Fibroblast of lung (primary cell): Measurements from ENCODE around the gene PITRM1.

Source experiments
- CTCF ChIP-seq, 2 donors: IDR thresholded peaks in 1 of 2; conservative IDR thresholded peaks in 1 of 2; 1 replicate in 1 of 2; 2 replicates in 1 of 2; pipeline ENCODE4 v1.5.1; 2011 to 2012; ENCODE audit warnings: low read length in 2 of 2, control low read depth in 1 of 2, inconsistent platforms in 1 of 2, low read depth in 1 of 2, mild to moderate bottlenecking in 1 of 2
- EZH2 ChIP-seq: IDR thresholded peaks from 2 replicates; pipeline ENCODE4 v1.5.1; 2012; ENCODE audit warnings: low read length, control low read depth, mild to moderate bottlenecking; ENCODE audit errors: missing control alignments

- no peak for TF ChIP-seq CTCF (conservative IDR thresholded peaks at IDR 0.05 in 1 of 2, IDR thresholded peaks at IDR 0.05 in 1 of 2; ENCODE audit: low read depth in 1 of 2, low read length in 2 of 2)
- no peak for TF ChIP-seq EZH2
These were observed 56.0 kb downstream of the PITRM1 start for GRCh38 chr10:3116508-3117100.
